ENCODE results near the gene ZNF575.
A peak's percentile ranks its signal among the peaks of the same experiment; 100 is the strongest.
"Not testable (repeated sequence)": the region's sequence is repeated elsewhere in the genome, so short reads cannot be mapped to it uniquely, and the experiment has no call there.

The ZNF575 gene

GRCh38 chr19:43512399-43512798, 20.6 kb upstream of the ZNF575 start:
- not testable (repeated sequence) for DNase-seq

DNA sequence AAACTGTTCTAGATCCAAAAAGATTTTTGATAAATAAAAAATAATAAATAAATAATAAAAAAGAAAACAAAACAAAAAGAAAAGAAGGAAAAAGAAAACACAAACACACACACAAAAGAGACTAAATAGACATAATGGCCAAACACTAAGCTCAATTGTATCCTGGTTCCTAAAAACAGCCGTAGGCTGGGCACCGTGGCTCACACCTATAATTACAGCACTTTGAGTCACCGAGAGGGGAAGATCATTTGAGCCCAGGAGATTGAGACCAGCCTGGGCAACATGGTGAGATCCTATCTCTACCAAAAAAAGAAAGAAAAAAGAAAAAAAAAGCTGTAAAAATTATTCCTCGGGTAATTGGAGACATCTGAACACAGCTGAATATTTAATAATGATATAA, 14.9 kb upstream of the ZNF575 start:
- DNase-seq = no peak

GRCh38 chr19:43519436-43520088, 13.4 kb upstream of the ZNF575 start:
- peak; percentile 68 for DNase-seq

- DNase-seq = no peak
Observed at GRCh38 chr19:43522929-43523328, 10.1 kb upstream of the ZNF575 start.

DNA sequence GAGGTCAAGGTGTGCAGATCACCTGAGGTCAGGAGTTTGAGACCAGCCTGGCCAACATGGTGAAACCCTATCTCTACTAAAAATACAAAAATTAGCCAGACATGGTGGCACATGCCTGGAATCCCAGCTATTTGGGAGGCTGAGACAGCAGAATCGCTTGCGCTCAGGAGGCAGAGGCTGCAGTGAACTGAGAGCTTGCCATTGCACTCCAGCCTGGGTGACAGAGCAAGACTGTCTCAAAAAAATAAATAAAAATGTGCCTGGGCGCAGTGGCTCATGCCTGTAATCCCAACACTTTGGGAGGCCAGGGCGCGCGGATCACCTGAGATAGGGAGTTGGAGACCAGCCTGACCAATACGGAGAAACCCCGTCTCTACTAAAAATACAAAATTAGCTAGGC, 9.3 kb upstream of the ZNF575 start:
- not testable (repeated sequence) for DNase-seq

- no peak for DNase-seq
Observed at GRCh38 chr19:43524922-43525835, 7.8 kb upstream of the ZNF575 start.

GRCh38 chr19:43525836-43526771, 6.9 kb upstream of the ZNF575 start:
- peak; percentile 7 for DNase-seq

DNA sequence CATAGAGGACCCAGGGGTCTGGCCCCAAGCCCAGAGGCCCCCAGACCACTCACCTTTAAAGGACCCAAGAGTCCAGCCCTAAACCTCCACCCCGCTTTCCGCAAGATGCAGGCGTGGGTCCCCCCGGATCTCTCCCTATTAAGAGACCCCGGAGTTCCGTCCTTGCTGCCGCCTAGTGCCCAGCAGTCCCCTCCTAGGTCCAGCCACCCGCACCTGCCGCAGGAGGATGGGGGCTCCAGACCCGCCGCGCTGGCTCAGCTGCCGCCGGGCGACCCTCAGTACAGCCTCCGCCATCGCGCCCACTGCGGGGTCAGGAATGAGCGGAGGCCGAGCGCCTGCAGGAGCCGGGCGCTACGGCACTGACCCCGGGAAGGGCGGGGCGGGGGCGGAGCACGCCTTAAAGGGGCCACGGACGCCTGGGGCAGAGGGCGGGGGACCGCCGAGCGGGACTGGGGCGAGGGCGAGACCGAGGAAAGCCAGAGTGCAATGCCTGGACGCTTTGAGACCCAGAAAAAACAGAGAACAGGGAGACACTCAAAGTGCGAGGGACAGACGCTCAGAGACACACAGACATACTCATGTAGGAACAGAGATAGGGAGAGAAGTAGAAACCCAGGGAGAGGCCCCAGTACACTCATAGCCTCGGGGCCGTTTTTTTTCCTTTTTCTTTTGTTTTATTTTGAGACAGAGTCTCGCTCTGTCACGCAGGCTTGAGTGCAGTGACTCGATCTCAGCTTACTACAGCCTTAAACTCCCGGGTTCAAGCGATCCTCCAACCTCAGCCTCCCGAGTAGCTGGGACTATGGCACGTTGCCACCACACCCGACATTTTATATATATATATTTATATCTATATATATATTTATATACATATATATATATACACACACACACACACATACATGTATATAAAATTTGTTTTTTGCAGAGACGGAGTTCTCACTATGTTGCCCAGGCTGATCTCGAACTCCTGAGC, 5.8 kb upstream of the ZNF575 start, which contains the start of gene ETHE1:
TSS of gene ETHE1 (minus strand) at position 318 of the 976 bp plus-strand sequence. CDS start at position 294, 24 bp downstream.
- DNase-seq = peak; percentile 54

- DNase-seq = no peak
Observed at GRCh38 chr19:43527860-43528622, 4.9 kb upstream of the ZNF575 start.

DNA sequence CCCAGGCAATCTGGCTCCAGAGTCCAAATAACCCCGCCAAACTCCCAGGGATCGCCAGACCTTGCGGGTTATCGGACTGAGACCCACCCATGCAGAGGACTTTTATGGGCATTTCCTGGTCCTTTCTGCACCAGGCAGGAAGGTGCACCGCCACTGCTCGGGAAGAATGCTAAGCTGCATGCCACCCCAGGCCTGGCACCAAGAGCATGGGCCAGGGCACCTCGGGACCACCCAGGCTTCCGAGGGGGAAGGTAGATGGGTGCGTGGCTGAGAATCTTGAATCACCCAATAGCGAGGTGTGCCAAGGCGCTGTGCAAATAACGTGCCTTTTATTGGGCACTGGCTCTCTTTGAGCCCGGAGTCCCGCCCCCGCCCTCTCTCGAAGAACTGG, 422 bp upstream of the ZNF575 start:
- no peak for DNase-seq

DNA sequence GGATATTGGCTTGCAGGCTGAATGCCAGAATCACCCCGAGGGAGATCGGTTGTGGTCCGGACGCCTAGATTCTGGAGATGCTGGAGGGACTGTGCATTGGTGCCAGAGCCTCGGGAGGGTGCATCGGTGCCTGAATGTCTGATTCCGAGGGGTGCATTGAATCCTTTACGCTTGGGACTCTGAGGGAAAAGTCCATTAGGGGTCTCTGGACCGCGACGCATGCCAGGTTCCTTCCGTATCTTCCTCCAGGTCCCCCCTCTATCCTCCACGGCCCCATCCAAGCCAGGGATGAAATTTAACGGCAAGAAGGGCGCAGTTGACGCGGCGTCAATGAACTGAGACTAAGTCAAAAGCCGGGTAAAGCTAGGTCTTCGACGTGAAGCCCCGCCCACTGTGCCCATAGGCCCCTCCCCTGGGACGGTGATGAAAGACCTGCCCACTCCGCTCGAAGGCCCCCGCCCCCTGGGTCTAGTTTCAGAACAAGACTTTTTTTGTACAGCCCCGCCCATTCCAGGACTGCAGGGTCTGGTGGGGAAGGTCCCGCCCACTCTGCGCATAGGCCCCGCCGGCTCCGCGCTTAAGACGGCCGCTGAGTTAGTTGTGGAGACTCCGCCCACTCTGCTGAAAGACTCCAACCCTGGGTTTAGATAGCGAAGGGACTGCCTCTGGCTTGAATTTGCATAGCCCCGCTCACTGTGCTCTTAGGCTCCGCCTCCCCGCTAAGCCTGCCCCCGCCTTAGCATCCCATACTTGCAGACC, 737 bp downstream of the ZNF575 start:
- DNase-seq = peak; percentile 98

GRCh38 chr19:43534305-43534815, 1.4 kb downstream of the ZNF575 start:
- no peak for DNase-seq

- no peak for DNase-seq
Observed at GRCh38 chr19:43534816-43535761, 2.1 kb downstream of the ZNF575 start.

GRCh38 chr19:43538922-43539321, 5.9 kb downstream of the ZNF575 start:
- no peak for DNase-seq

DNA sequence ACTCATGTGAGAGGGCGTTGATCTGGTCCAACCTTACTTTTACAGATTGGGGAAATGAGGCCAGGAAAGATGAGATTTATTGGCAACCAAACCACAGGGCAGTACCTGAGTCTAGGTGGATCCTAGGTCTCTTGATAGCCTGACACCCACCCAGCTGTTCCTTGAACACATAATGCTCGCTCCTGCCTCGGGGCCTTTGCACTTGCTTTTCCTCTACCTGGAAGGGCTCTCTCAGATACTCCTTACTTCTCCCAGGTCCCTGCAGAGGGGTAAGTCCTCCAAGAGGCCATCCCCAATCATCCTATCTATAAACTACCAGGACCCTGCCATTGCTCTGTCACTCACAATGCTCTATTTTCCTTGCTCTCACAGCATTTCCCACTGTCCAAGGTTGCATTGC, 7.4 kb downstream of the ZNF575 start:
- no peak for DNase-seq

- no peak for DNase-seq
Observed at GRCh38 chr19:43541920-43542650, 9.1 kb downstream of the ZNF575 start.

GRCh38 chr19:43544077-43544476, 11.1 kb downstream of the ZNF575 start:
- DNase-seq = no peak

GRCh38 chr19:43545276-43545675, 12.3 kb downstream of the ZNF575 start:
- no peak for DNase-seq

Measured in NCI-H526 treated with DMSO at 0.1 percent for 48 hours (cell line).